Epithelial cell of prostate (primary cell): ENCODE measurements around the gene SNX4.
"Not testable (repeated sequence)": the region's sequence is repeated elsewhere in the genome, so short reads cannot be mapped to it uniquely, and the experiment has no call there.

Experiments
- DNase-seq: peaks from one replicate; pipeline ENCODE4 v3.0.0-alpha.2; 2011; ENCODE audit warnings: low read depth, low spot score
- H3K27ac ChIP-seq: fragments of 450-650 bp; 2 replicates; pipeline ENCODE4 v1.5.1; 2017; ENCODE audit warnings: mild to moderate bottlenecking

The SNX4 gene

DNA sequence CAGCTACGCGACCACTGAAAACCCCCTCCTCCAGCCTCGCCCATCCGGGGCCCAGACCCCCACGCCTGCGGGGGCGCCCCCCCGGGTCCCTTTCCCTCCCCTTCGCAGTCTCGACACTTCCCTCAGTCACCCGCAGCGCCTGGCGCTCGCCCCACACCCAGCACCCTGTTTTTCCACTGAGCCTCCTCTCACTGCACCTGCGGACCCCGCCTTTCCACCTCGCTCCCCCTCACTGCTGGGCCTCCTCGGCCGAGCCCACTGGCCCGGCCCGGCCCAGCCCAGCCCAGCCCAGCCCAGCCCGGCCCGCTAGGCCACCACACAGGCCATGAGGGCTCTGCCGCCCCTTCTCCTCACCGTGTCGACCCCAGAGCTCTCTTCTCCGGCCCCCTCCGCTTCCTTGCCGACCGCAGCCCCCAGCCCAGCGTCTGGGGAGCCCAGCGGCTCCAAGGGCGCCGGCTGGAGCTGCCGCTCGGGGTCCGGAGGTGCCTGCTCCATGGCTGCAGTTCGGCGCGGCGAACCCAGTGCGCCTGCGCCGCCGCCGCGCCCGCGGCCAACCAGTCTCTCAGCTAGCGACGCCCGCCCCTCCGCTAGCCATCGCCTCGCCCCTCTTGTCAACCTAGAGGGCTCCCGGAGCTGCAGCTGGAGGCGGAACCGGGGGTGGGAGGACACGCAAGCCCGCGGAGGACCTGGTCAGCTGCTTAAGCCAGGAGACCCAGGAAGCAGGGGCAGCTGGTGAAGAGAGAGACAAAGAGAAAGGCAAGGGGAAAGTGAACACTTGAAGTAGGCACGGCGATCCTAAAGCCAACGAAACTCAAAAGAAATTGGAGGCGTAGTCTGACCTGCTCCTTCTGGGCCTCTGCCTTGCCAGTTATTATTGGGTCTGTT is at the start of gene SNX4:
SNX4 (minus strand) TSS at position 525 of the 885 bp plus-strand sequence; CDS start at position 495, 30 bp downstream.
- H3K27ac ChIP-seq, result peak within 1 kb of the TSS; percentile 19
- peak; percentile 27 for DNase-seq

DNA sequence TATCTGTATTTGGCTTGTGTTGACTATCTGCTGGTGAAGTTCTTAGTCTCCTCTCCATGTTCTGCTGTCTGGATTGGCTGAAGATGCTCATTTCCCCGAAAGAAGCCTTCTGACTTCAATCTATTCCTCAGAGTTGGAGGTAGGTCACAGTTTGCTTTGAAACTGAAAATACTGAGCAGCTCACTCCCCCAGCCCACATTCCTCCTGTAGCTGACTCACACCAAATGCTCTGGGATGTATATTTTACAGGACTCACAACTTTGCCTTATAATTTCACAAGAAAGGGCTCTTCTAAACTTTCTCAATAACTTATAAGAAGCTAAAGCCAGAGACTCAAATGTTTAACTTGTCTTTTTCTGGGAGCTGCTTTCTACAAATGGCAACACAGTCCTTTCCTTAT is 36.3 kb upstream of the SNX4 start:
- DNase-seq, result no peak
- H3K27ac ChIP-seq, result no peak overlapping the region

DNA sequence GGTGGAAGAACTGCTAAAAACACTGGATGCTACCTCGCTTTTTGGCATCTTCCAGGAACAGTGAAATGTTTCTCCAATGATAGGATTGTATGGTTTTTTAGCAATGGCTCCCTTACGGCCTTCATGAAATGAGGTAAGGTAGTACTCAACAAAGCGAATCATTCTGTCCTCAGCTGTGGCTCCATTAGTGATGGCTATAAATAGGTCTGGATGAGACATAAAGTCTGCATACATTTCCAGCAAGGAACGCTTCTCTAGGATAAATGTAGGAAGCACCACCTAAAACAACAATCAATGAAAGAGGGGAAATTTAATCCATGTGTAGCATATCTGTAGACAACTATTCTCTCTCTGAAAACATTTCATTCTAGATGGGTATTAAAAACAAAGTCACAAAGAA is 32.4 kb upstream of the SNX4 start:
- H3K27ac ChIP-seq, result no peak overlapping the region
- no peak for DNase-seq

DNA sequence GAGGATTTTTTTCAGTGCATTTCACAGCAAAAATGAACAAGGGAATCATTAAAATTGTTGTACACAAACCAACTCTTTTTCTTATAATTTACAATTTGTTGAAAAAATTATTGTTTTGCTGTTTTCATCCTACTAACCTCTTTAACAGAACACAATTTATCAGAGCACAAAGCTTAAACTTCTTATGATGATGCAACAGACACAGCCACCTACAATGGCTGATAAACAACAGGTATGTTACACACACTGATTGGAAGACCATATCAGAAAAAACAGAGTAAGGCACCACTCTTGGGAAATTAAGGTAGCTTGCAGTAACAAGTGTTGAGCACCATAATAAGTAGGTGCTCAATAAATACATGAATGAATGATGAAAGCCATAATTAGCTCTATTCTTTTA is 8.9 kb upstream of the SNX4 start:
- no peak overlapping the region for H3K27ac ChIP-seq

DNA sequence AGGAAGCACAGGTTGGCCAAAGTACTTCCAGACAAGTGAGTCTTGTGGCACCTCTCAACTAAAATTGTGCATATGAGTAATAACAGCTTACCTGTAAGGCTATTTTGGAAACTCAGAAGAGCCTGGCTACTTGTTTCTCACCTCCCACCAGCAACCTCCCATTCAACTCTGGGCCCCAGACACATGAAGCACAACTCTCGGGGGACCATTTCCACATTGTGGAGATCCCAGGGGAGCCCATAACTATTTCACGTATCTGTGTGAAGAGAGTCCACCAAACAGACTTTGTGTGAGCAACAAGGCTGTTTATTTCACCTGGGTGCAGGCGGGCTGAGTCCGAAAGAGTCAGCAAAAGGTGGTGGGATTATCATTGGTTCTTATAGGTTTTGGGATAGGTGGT is 5.2 kb upstream of the SNX4 start:
- no peak overlapping the region for H3K27ac ChIP-seq
- no peak for DNase-seq

More for the DNA sequence above, 8.9 kb upstream of the SNX4 start:
- DNase-seq, result no peak

DNA sequence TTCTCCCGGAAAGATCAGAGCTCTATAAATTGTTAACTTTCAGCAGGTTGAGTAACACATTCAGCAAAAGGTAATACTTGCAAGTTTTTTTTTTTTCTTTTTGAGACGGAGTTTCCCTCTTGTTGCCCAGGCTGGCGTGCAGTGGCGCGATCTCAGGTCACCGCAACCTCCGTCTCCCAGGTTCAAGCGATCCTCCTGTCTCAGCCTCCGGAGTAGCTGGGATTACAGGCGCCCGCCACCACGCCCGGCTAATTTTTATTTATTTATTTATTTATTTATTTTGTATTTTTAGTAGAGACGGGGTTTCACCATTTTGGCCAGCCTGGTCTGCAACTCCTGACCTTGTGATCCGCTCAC is 539 bp upstream of the SNX4 start:
- DNase-seq, result not testable (repeated sequence)
- H3K27ac ChIP-seq, result peak overlapping the region; percentile 19

DNA sequence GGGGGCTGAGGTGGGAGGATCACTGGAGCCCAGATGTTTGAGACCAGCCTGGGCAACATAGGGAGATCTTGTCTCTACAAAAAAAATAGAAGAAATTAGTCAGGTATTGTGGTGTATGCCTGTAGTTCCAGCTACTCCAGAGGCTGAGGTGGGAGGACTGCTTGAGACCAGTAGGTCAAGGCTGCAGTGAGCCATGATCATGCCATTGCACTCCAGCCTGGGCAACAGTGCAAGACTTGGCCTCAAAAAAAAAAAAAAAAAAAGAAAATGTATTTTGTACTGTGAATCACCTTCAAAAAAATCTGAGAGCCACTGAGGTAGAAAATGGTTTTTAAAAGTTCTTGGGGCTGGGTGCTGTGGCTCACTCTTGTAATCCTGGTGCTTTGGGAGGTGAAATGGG is 4.6 kb downstream of the SNX4 start:
- no peak overlapping the region for H3K27ac ChIP-seq
- DNase-seq, result no peak

DNA sequence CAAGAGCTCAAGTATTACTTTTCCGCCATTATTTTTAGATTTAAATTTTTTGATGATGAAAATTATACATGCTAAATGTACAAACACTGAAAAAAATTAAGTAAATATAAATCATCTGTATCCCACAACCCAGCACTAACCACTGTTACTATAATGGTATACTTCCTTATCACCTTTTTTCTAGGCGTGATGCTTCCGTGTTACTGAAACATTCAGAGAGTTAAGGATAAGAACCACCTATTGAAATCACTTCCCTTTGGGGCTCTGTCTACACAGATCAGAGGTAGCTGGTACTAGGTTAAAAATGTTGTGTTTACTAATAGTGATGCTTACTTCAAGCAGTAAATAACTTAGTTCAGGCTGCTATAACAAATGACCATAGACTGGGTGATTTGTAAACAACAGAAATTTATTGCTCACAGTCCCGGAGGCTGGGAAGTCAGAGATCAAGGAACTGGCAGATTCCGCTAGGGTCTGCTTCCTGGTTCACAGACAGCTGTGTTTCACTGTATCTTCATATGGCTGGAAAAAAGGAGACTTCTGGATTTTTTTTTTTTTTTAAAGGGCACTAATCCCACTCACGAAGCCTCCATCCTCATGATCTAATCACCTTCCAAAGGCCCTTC is 6.4 kb downstream of the SNX4 start:
- no peak overlapping the region for H3K27ac ChIP-seq
- no peak for DNase-seq

DNA sequence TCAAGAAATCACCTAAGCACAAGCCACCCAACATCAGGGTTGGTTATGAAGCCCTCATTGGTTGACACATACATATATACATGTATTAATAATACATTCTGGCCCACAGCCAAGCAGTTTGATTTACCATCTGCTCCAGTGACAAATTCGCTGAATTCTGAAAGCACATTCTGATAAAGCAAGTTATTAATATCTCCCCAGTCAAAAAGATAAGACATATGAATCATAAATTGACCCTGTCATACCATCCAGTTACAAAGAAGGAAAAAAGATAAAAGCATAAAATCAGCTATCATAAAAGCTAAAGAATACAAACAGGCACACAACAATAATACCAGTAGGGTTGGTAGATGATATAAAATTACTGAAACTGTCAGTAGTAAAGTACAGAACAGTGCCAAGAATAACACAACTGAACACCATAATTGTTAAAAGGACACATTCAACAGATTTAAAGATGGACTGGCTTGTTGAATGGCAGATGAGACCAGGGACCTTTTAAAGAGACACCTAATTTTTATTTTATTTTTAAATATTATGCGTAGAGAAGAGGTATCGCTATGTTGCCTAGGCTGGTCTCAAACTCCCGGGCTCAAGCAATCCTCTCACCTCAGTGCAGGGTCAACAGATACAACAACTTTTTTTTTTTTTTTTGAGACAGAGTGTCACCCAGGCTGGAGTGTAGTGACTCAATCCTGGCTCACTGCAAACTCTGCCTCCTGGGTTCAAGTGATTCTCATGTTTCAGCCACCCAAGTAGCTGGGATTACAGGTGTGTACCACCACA is 7.7 kb downstream of the SNX4 start:
- no peak for DNase-seq
- H3K27ac ChIP-seq, result no peak overlapping the region

DNA sequence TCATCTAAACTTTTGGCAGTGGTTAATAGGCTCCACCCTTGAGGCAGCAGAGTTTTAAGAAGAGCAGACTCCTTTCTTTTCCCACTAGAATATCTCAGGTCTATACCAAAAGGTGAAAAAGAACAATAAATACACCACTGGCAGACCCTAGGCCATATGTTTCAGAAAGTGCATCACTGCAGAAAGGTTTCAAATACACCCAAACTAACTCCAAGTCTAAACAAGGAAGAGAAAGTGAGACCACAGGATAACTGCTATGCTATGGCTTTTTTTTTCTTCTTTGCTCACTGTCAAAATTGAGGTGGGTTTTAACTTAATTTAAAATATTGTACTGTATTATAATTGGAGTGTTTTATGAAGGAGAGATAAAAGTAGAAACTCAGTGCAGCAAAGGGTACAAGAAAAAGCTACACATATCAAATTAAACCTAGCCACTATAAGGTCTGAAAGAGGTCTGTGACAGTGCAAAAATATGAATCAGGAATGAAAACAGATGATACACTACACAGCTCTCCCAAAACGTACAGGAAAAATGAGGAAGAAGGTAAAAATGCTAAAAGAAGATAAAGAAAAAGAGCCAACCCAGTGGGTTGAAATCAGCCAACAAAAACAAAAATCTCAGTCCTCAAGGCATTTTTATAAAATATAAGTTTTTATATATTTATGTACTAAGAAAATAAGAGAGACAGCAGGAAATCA is 8.4 kb downstream of the SNX4 start:
- no peak for DNase-seq
- no peak overlapping the region for H3K27ac ChIP-seq

DNA sequence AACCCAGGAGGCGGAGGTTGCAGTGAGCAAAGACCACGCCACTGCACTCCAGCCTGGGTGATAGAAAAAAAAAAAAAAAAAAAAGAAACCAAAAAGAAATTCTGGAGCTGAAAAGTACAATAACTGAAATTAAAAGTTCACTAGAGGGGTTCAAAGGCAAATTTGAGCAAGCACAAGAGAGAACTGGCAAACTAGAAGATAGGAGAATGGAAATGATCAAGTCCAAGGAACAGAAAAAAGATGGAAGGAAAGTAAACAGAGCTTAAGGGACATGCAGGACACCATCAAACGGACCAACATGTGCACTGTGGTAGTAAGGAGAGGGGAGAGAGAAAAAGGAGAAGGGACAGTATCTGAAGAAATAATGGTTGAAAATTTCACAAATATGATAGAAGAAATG is 12.9 kb downstream of the SNX4 start:
- no peak overlapping the region for H3K27ac ChIP-seq
- no peak for DNase-seq

DNA sequence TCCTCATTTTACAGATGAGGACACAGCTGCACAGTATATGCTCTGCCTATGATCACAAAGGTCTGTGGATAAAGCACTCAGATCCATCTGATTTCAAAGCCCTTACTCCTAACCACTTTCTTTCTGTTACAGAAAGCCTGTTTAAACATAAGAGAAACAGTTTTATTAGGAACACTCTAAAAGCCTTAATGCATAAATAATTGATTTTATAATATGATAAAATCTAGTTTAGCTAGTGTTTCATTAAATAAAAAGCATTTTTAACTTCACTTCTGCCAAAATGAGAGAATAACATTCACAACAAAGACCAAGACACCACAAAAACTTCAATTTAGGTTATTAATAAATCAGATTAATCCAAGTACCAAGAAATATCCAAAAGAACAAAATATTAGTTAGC is 21.4 kb downstream of the SNX4 start:
- no peak overlapping the region for H3K27ac ChIP-seq
- no peak for DNase-seq

DNA sequence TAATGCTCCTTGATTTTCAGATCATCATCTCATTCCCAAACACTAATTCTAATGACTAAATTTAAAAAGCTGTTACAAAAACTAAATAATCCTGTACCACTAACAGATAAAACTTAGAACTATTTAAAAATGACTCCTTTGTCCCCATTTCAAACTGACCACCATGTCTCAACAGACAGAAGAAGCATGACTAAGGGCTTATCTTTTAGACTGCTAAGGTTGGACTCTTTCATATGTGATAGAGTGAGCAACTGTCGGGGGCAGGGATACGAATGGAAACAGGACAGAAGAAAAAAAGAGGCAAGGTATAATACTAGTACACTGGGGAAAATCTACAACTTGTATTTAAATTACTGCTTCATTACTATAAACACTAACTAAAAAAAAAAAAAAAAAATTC is 23.3 kb downstream of the SNX4 start:
- no peak for DNase-seq
- no peak overlapping the region for H3K27ac ChIP-seq

DNA sequence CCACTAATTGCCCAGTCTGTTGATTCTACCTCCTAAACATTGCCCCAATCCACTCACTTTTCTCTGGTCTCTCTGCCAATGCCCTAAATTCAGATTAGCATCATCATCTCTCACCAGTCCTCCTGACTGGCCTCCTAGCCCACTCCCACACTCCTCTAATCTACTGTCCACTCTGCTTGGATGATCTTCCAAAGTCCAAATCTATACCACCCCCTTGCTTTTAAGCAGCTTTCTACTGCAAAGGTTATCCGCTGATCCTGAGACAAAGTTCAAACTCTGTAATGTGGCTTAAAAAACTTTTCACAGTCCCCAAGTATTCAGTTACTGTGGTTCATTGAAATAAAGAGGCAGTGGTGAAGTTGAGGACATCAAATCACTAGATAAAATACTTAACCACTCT is 37.6 kb downstream of the SNX4 start:
- DNase-seq, result no peak
- no peak overlapping the region for H3K27ac ChIP-seq

DNA sequence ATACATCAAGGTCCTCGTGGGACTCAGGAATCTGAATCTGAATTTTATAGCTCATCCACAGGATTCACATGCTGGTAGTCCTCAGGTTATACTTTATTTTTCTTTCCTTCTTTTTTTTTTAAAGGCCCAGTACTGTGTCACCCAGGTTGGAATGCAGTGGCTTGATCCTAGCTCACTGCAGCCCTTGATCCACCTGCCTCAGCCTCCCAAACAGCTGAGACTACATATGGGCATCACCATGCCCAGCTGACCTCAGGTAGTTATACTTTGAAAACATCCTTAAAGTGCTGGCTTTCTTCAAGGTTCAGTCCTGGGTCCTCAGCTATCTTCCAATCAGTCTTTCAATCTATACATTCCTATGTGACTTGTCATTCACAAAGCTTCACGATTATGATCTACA is 38.2 kb downstream of the SNX4 start:
- DNase-seq, result no peak
- peak overlapping the region; percentile 25 for H3K27ac ChIP-seq

DNA sequence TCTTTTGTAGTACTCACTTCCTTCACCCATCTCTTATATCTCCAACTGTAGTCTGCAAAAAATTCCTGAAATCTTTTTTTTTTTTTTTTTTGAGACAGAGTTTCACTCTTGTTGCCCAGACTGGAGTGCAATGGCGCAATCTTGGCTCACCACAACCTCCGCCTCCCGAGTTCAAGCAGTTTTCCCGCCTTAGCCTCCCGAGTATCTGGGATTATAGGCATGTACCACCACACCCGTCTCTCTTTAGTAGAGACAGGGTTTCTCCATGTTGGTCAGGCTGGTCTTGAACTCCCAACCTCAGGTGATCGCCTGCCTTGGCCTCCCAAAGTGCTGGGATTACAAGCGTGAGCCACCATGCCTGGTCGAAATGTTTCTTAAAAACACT is 38.6 kb downstream of the SNX4 start:
- H3K27ac ChIP-seq, result peak overlapping the region; percentile 25
- DNase-seq, result not testable (repeated sequence)

DNA sequence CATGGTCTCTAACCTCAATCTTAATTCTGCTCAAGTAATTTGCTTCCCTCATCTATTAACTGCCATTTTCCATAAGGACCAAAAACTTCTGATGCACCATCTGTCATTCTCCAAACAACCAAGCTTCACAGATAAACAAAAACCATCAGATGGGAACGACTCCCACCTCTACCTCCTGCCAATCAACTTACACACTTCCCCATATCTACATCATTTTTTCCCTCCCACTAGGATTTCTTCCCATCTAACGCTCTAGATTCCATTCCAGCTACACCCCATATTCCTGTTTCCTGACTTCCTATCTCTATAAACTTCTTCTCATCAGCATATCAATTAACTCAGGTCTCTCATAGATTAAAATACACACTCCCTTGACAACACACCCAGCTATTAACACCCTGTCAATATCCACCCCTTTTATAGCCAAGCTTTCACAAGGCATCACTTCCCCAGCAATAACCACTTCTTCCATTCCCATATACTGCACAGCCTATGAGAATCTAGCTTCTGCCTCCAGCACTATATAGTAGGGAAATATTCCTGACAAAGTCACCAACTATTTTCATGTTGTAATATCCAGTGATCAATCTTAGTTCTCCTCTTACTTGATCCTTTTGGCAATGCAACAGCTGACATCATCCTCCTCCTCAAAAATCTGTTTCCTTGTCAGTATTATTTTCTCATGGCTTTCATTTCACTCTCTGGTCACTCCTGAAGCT is 39.2 kb downstream of the SNX4 start:
- H3K27ac ChIP-seq, result peak overlapping the region; percentile 25
- peak; percentile 29 for DNase-seq

DNA sequence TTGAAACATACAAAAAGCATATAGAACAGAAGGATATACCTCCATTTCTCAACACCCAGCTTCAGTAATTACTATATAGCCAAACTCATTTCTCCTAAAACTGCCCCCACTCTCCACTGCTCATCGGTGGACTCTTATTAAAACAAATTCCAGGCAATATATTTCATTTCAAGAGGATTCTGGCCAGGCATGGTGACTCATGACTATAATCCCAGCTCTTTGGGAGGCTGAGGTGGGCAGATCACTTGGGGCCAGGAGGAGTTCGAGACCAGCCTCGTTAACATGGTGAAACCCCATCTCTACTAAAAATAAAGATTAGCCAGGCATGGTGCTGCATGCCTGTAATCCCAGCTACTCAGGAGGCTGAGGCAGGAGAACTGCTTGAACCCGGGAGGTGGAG is 40.9 kb downstream of the SNX4 start:
- DNase-seq, result no peak
- no peak overlapping the region for H3K27ac ChIP-seq

DNA sequence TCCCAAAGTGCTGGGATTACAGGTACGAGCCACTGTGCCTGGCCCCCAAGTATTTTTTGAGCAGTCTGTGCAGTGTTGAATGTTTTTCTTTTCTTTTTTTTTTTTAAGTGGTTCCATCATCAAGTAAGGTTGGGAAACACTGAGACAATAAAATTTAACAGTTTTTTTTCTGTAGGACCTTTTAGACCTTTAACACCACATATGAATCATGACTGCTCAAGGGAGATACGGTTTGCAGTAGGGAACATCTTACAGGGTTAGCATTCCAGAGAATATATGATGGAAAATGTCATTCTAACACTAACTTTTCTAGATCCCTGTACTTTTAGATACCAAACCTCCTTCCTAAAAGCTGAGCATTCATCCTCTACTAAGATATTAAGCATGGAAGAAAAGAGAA is 41.7 kb downstream of the SNX4 start:
- H3K27ac ChIP-seq, result no peak overlapping the region
- DNase-seq, result no peak

DNA sequence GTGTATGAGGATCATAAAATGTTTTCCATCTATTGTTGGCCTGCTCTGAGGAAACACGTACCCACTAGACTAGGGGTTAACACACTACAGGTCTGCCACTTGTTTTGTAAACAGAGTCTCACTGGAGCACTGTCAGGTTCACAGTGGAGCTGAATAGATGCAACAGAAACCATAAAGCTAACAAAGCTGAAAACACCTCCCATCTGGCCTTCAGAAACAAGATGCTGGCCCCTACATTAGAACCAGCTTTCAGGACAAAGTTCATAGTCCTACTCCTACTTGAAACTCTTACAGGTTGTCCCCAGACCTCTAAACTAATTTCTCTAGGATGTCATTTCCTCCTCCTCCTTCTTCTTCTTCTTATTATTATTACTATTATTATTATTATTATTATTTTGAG is 42.3 kb downstream of the SNX4 start:
- no peak overlapping the region for H3K27ac ChIP-seq
- no peak for DNase-seq
